IPS-18a (cell line): ENCODE measurements around the gene POU6F2.
A peak's percentile ranks its signal among the peaks of the same experiment; 100 is the strongest.

Experiments used
- H3K27ac ChIP-seq: one replicate; pipeline ENCODE4 v1.5.1; 2013; ENCODE audit warnings: low read length
- H3K27me3 ChIP-seq: one replicate; pipeline ENCODE4 v1.6.1; 2013; ENCODE audit warnings: mild to moderate bottlenecking, low read length; ENCODE audit not compliant: control insufficient read depth, insufficient read depth
- H3K36me3 ChIP-seq: one replicate; pipeline ENCODE4 v1.6.1; 2013; ENCODE audit warnings: low read depth, low read length; ENCODE audit not compliant: control insufficient read depth
- H3K4me1 ChIP-seq: one replicate; pipeline ENCODE4 v1.6.1; 2013; ENCODE audit warnings: low read depth, low read length; ENCODE audit not compliant: control insufficient read depth
- H3K4me3 ChIP-seq: one replicate; pipeline ENCODE4 v1.5.1; 2013; ENCODE audit warnings: low read length
- H3K9ac ChIP-seq: one replicate; pipeline ENCODE4 v1.6.1; 2013; ENCODE audit warnings: mild to moderate bottlenecking, low read length, moderate library complexity
- H3K9me3 ChIP-seq: one replicate; pipeline ENCODE4 v1.6.1; 2013; ENCODE audit warnings: low read depth, low read length; ENCODE audit not compliant: control insufficient read depth

Gene POU6F2

DNA sequence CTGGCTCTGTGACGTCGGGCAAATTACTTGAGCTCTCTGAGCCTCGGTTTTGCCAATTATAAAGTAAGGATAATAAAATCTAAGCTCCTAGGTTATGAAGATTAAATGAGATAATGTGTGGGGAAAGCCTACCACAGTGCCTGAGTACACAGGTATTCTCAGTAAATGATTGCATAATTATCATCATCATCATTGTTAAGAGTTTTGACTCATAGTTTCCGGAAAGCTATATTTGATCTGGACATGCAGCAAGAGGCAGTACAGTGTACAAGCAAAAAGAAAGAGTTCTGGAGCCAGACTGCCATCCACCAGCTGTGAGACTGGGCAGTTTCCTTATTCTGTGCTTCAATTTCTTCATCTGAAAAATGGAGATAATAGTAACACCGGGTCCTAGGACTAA lies 432.9 kb downstream of the POU6F2 start:
- Histone ChIP-seq H3K4me1 (peaks cover 7% of the 10 kb centered on the region), H3K27me3 (no peaks in the 10 kb centered on the region), H3K9ac (no peak overlapping the region), H3K27ac (no peak overlapping the region), H3K4me3 (no peak overlapping the region), H3K9me3 (no peaks in the 10 kb centered on the region), H3K36me3 (no peaks in the 10 kb centered on the region)

DNA sequence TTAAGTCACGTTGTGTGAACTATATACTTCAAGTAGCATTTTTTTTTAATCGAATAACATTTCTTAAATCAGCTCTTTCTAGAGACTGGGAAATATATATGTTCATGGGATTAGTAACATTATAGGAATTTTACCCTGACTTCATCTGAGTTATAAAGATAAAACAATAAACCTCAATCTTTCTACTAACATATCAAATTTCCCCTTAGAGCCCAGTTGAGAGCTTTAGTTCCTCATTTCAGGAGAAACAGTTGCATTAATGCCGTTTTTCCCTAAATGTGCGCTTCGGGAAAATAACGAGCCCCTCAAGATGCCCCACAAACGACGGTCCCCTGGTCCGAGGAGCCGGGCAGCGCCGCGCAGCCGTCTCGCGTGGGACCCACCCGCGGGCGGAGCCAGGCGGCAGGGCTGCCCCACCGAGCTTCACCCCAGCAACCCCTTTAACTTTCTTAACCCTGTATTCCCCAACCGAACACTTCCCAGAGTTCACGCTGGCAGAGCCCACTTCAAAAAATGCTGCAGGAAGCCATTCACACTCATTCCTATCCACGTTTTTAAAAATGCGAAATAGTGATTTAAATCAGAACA lies 436.0 kb downstream of the POU6F2 start:
- Histone ChIP-seq H3K36me3 (no peaks in the 10 kb centered on the region), H3K9ac (peak overlapping the region; percentile 24), H3K4me3 (peak overlapping the region; percentile 73), H3K9me3 (no peaks in the 10 kb centered on the region), H3K27me3 (no peaks in the 10 kb centered on the region), H3K4me1 (no peaks in the 10 kb centered on the region), H3K27ac (no peak overlapping the region)

DNA sequence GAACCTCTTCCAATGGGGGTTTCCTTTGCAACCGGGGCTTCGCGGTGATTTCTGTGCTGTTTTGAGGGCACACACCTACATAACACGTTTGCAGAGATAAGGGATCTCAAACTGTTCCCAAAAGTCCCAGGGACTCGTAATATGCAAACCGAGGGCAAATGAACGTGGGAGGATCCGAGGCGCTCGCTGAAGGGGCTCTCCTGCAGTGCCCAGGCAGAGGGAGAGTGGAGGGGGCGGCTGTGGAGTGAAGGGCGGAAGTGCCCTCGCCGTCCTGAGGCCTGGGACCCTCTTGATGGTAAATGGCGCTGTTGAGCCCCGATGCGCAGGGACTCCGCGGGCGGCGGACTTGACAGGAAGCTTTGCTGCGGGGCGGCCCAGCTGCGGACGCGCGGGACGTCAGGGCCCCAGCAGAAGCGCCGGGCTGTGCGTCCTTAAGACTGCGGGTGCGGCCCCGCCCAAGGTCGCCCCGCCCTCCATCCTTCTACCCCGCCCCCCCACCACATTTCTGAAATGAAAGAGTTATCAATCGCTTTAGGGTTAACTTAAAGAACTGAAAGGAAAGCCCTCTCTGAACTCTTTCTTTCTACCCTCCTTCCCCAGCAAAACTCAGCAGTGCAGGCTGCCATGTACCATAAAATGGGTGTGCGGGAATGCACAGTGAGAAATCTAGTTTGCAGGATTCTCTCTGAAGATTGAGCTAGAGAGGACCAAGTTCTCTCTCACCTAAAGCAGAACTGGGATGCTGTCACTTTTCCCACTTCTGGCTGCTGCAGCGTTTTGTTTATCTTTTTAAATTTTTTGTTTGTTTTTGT lies 436.7 kb downstream of the POU6F2 start:
- Histone ChIP-seq H3K27me3 (no peaks in the 10 kb centered on the region), H3K36me3 (no peaks in the 10 kb centered on the region), H3K9ac (peak overlapping the region; percentile 24), H3K4me3 (peak overlapping the region; percentile 73), H3K9me3 (no peaks in the 10 kb centered on the region), H3K27ac (no peak overlapping the region), H3K4me1 (no peaks in the 10 kb centered on the region)

DNA sequence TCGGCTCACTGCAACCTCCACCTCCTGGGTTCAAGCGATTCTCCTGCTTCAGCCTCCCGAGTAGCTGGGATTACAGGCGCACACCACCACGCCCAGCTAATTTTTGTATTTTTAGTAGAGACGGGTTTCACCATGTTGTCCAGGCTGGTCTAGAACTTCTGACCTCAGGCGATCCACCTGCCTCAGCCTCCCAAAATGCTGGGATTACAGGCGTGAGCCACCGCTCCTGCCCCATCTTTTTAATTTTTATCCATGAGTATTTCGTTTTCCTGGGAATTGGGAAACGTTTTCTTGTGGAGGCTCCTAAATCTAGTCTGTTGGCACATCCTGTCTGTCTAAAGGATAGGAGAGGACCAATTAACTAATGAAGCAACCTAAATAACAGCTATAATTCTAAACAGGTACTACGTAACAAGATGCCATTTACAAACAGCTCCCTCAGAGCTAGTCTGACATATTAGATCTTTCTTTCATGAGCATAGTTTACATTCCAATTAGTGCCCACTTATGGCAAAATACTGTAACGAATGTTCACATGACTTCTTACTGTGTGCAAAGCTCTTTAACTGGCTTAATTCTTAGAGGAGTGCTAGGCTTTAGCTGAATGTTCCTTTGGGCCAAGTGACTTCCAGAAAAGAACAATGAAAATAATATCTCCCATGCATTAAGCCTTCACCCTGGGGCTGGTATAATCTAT lies 437.5 kb downstream of the POU6F2 start:
- H3K4me3 ChIP-seq: no peak overlapping the region
- H3K27me3 ChIP-seq: no peaks in the 10 kb centered on the region
- no peak overlapping the region for H3K9ac ChIP-seq

DNA sequence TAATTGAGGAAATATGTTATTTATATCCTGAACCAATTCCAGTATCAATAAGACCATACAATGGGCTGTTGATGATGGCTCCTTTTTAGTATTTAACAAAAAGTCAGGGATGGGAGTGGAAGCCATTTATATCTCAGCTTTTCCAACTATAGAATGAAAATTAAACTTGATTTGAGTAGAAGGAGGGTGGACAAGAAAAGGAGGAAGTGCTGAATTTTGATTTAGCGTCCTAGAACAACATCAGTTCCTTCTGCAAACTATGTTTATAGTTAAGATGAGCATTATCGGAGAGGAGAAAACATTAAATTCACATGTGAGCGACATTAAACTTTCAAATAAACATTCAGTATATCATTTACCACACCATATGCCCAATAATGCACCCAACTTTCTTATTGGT lies 439.2 kb downstream of the POU6F2 start:
- Histone ChIP-seq H3K9ac (no peak overlapping the region), H3K36me3 (no peaks in the 10 kb centered on the region), H3K4me1 (no peaks in the 10 kb centered on the region), H3K27ac (no peak overlapping the region), H3K4me3 (no peak overlapping the region), H3K27me3 (no peaks in the 10 kb centered on the region), H3K9me3 (no peaks in the 10 kb centered on the region)

More for the DNA sequence above, 437.5 kb downstream of the POU6F2 start:
- no peaks in the 10 kb centered on the region for H3K9me3 ChIP-seq
- H3K4me1 ChIP-seq: no peaks in the 10 kb centered on the region
- no peak overlapping the region for H3K27ac ChIP-seq
- H3K36me3 ChIP-seq: no peaks in the 10 kb centered on the region

DNA sequence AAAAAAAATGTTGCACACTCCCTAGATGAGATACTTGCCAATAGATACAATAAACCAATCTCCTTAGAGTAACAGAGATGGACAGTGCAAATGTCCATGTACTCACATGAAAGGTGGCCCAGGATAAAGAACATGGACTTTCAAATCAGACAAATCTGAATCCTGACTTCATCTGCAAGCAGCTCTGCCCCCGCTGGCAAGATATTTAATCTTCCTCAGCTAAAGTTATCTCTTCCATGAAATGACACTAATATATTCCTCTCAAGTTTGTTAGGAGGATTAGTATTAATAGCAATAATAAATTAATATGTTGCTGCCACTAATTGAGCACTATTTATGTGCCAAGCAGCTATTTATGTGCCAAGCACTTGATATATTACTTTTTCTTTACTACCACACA lies 439.9 kb downstream of the POU6F2 start:
- Histone ChIP-seq H3K9me3 (no peaks in the 10 kb centered on the region), H3K27me3 (no peaks in the 10 kb centered on the region), H3K4me3 (no peak overlapping the region), H3K27ac (no peak overlapping the region), H3K36me3 (no peaks in the 10 kb centered on the region), H3K9ac (no peak overlapping the region), H3K4me1 (peaks cover under 1% of the 10 kb centered on the region)

DNA sequence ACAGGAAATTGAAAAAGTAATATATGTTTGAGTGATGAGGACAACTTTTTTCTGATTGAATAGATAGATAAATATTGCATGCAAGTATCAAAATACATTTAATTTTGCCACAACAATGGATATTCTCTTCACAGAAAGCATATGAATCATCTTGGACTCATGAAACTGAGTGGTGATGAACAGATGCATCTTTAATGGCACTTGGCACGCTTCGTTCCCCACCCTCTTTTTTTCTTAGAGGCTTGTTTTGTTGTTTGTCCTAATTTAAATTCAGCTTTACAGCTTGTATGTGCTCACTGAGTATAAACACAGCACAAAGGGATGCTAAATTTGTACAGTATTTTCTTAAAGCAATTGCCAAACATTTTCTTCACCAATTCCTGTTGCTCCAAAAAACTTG lies 443.5 kb downstream of the POU6F2 start:
- H3K4me3 ChIP-seq: no peak overlapping the region
- H3K27ac ChIP-seq: no peak overlapping the region
- H3K9ac ChIP-seq: no peak overlapping the region
- H3K9me3 ChIP-seq: no peaks in the 10 kb centered on the region
- H3K4me1 ChIP-seq: peaks cover 7% of the 10 kb centered on the region
- H3K27me3 ChIP-seq: no peaks in the 10 kb centered on the region
- no peaks in the 10 kb centered on the region for H3K36me3 ChIP-seq

DNA sequence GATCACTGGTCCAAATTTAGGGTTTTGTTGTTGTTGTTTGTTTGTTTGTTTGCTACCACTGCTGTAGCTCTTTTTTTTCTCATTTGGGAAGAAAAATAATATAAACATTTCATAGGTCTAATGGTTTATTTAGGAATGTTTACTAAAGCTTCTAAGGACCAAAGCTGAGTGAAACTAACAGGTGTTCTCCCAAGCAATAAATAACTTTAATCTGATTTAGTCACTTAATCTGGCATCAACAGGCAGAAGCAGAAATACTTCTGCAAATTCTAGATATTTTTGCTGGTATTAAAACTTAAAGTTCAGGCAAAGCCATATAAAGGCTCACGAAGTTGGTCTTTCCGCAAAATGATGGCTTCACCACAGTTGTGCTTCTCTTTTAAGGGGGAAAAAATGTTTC lies 444.0 kb downstream of the POU6F2 start:
- no peak overlapping the region for H3K9ac ChIP-seq
- no peaks in the 10 kb centered on the region for H3K27me3 ChIP-seq
- H3K4me1 ChIP-seq: peaks cover 7% of the 10 kb centered on the region
- no peak overlapping the region for H3K27ac ChIP-seq
- no peak overlapping the region for H3K4me3 ChIP-seq
- H3K36me3 ChIP-seq: no peaks in the 10 kb centered on the region
- H3K9me3 ChIP-seq: no peaks in the 10 kb centered on the region

DNA sequence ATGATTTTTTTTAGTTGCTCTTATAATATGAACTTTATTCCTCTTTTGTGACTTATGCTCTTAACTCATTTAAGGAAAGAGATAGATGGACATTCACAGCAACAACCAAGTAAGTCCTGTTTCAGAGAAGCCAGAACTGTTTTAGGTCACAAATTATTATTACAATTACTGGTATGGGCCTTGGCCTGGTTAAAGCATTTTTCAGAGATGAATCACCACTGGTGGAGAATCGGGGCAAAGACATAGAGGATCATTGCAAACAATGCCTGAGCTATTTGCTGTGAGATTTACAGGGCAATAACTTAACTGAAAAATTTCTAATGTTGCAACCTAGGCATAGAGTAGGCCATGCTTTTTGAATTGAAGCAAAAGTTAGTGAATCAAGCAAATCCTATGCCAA lies 450.5 kb downstream of the POU6F2 start:
- no peaks in the 10 kb centered on the region for H3K36me3 ChIP-seq

DNA sequence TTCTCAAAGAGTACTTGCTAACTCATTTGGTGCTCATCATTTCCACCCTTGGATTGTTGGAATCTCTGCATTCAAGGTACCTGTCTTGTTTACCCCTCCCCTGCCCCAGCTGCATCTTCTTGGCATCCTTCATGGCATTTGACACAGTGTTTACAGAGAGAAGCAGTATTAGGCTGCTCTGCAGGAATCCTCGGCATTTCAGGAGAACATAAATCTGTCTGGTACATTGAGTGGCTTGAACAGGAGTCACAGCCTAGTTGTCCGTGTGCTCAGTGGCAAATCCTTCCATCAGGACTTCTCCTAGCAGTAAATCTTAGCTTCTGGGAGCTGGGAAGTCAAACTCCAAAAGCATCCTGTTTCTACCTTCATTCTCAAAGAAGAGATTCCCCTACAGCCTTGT lies 451.7 kb downstream of the POU6F2 start:
- Histone ChIP-seq H3K4me3 (no peak overlapping the region), H3K27me3 (no peaks in the 10 kb centered on the region), H3K9me3 (no peaks in the 10 kb centered on the region), H3K27ac (no peak overlapping the region), H3K4me1 (peaks cover 10% of the 10 kb centered on the region), H3K36me3 (no peaks in the 10 kb centered on the region), H3K9ac (no peak overlapping the region)

More for the DNA sequence above, 450.5 kb downstream of the POU6F2 start:
- no peaks in the 10 kb centered on the region for H3K9me3 ChIP-seq
- peaks cover 7% of the 10 kb centered on the region for H3K4me1 ChIP-seq
- H3K27me3 ChIP-seq: no peaks in the 10 kb centered on the region
- no peak overlapping the region for H3K4me3 ChIP-seq
- no peak overlapping the region for H3K9ac ChIP-seq
- H3K27ac ChIP-seq: no peak overlapping the region

DNA sequence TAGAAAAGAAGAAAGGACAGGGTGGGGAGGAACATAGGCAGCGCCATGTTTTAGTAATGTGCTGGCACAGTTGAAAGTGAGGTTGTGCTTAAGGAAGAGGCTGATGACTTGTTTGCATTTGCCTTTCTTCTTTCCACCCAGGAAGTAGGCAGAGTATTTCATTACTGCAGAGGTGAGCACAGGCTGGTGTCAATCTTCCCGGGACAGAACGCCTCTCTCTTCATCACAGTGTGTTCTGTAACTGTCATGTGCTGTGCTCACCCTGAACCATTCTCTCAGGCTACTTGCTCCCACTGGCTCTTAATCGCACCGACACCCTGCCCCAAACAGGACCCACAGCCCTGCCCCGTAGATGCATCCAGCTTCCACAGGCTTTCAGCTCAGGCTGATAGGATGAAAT lies 452.7 kb downstream of the POU6F2 start:
- Histone ChIP-seq H3K9me3 (no peaks in the 10 kb centered on the region), H3K27ac (no peak overlapping the region), H3K9ac (no peak overlapping the region), H3K4me3 (no peak overlapping the region), H3K27me3 (no peaks in the 10 kb centered on the region), H3K36me3 (no peaks in the 10 kb centered on the region), H3K4me1 (peaks cover 10% of the 10 kb centered on the region)
